ENCODE results near the gene PLA2G2D. TPM values are rescaled to one million over a fixed set of nuclear protein-coding genes. Genes with fewer than 3 reads are reported as not detected.
A peak's percentile ranks its signal among the peaks of the same experiment; 100 is the strongest.

The PLA2G2D gene
- polyA plus RNA-seq (ENCODE audit: insufficient read length in 3 of 3) = under 1 TPM in 1 of 3 donors, not detected in 2; 0.04 TPM
- long read RNA-seq, donor 1 = 0 reads
- long read RNA-seq, donor 2 = 0 reads
- long read RNA-seq, donor 3 = 0 reads
- long read RNA-seq, donor 4 = 0 reads
- long read RNA-seq, donor 5 = 0 reads
- long read RNA-seq, donor 6 = 0 reads
- long read RNA-seq, donor 7 = 0 reads
- long read RNA-seq, donor 8 = 0 reads
- long read RNA-seq, donor 9 = 0 reads
- long read RNA-seq, donor 10 = 0 reads
- long read RNA-seq, donor 11 = 0 reads
- long read RNA-seq, donor 12 = 0 reads
- long read RNA-seq, donor 13 = 0 reads
- long read RNA-seq, donor 14 = 0 reads
- long read RNA-seq, donor 15 = 0 reads
- long read RNA-seq, donor 16 = 0 reads

GRCh38 chr1:20119347-20119746 is at the start of gene PLA2G2D:
Gene PLA2G2D, minus strand, starts transcription at chr1:20119536. Its CDS starts 38 bp downstream, at chr1:20119498.
- no peak for DNase-seq

DNA sequence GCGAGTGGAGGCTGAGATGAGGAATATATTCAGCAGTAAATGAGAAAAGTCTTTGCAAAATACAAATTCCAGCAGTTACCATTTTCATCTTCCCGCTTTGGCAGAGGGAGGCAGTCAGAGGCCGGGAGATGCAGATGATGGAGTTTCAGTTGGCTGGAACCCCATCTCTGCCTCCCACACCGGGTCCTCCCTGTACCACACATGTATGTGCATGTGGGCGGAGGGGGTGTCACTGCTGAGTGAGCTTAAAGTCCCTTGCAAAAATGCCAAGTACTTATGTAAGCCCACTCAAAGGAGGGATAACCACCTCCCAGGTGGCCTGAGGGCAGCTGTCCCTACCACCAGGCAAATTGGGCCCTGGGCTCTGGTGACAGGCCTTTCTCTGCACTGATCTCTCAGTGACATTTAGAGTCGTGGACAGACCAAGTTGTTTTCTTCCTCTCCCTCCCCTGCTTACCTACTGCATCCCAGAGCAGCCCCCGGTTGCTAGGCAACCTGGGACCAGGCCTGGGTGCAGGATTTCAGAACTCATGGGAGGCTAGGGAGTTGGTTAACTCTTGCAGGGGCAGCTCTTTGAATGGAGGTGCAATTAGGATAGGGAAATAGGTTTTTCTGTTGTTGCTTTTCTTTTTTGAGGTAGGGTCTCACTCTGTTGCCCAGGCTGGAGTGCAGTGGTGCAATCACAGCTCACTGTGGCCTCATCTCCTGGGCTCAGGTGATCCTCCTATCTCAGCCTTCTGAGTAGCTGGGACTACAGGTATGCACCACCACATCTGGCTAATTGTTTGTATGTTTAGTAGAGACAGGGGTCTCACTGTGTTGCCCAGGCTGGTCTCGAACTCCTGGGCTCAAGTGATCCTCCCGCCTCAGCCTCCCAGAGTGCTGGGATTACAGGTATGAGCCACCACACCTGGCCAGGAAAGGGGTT is 49.5 kb upstream of the PLA2G2D start:
- peak; percentile 60 for DNase-seq

DNA sequence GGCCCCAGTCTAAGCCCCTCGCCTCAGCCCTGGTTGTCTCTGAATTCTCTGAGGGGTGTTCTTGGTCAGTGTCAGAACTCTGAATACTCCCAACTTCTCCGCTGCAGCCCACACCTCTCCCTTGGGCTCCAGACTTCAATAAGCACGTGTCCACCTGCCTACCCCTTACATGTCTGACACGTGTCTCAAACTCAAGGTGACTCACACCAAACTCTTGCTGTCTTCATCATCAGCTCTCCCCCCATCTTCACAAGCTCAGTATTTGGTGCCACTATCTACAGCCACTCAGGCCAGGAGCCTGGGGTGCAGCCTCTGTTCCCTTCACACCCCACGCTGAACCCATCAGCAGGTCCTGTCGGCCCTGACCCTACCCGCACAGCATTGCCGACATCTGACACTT is 47.8 kb upstream of the PLA2G2D start:
- DNase-seq = no peak

DNA sequence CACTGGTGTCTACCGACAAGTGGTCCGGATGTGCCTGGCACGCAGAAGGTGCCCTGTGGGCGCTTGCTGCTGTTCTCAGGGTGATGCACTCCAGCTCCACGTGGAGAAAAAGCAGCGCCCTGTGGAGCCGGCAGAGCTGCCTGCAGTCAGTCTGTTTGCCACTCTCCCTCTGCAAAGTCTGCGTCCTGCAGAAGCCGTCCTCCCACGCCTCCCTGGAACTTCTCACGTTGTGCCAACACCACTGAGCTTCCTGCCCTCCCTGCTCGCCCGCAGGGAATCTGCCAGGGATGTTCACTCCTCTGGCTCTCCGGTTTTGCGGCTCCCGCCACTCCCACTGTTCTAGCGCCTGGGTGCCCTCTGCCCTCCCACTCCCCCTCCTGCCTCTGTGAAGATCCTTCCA is 46.7 kb upstream of the PLA2G2D start:
- DNase-seq = peak; percentile 42

DNA sequence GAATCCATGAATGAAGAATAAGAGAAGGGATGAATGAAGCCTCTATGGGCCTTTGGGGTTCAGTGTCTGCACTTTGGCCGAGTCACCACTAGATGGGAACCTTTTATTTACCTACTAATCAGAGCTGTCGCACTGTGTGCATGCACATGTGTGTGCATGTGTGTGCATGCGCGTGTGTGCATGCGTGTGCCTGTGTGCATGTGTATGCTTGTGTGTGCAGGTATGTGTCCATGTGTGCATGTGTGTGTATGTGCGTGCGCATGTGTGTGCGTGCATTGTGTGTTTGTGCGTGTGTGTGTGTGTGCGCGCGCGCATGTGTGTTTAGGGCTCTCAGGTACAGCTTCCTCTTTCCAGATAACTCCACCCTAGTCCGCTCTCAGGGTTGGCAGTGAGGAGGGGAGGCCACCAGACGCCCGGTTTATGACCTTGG is 46.2 kb upstream of the PLA2G2D start:
- no peak for DNase-seq

GRCh38 chr1:20164694-20165202 is 45.4 kb upstream of the PLA2G2D start:
- DNase-seq = no peak

DNA sequence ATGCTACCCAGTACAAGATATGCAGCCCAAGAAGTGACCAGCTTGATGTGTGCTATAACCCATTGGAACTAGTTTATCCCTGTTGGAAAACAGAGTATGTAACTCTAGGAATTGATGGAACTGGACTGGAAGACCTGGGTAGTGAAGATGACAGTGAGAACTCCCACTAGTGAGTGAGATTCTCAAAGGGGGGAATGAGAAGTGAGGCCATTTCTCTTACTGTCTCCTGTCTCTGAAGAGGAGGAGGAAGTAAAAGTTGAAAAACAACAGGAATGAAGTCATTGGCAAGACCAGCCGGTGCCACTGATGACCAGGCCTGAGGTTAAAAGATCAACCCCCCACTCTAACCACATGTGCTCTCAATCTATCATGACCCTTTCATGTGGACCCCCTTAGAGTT is 40.7 kb upstream of the PLA2G2D start:
- DNase-seq = no peak

DNA sequence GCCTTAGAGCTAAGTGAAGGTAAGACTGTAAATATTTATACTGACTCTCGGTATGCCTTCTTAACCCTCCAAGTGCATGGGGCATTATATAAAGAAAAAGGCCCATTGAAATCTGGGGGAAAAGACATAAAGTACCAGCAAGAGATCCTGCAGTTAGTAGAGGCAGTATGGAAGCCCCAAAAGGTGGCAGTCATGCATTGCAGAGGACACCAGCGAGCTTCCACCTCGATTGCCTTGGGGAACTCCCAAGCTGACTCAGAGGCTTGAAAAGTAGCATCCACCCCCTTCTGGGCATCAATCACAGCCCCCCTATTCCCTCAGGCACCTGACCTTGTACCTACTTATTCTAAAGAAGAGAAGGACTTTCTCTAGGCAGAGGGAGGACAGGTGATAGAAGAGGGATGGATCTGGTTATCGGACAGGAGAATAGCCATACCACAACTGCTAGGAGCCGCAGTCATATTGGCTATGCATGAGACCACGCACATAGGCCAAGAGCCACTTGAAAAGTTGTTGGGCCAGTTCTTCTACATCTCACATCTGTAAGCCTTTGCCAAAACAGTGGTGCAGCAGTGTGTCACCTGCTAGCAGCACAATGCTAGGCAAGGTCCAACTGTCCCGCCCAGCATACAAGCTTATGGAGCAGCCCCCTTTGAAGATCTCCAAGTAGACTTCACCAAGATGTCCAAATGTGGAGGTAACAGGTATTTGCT is 39.2 kb upstream of the PLA2G2D start:
- DNase-seq = no peak

GRCh38 chr1:20154301-20154831 is 35.0 kb upstream of the PLA2G2D start:
- no peak for DNase-seq

DNA sequence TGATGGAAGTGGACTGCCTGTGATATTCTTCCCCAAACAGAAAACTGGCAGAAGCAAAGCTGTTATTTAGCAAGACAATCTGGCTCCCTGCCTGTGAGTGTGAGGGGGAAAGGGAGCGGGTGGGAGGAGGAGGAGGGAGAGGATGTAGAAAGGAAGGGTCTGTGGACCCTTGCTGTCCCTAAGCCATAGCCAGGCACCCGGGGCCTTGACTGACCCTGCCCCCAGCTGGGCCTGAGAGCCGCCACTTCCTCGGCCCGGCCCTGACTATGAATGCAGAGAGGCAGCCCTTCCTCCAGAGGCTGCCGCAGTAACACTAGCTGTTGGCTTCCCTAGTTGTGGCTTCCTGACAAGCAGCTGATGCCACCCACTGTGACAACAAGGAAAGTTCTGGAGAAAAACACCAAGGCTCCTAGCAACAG is 33.7 kb upstream of the PLA2G2D start:
- DNase-seq = no peak

DNA sequence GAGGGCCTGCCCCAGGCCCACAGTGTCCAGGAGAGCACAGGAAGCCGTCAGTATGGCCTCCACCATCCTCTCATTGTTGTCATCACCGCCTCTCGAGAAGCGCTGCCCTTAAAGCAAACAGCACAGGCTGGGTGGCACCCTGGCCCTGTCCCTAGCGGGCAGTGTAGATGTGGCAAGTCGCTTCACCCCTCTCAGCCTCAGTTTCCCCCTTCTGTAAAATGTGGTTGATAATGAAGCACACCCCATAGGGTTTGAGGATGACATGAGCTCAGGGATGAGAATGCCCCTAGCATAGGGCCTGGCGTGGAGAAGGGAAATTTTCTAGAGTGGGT is 33.2 kb upstream of the PLA2G2D start:
- no peak for DNase-seq

- peak; percentile 50 for DNase-seq
Observed at GRCh38 chr1:20151906-20152598, 32.7 kb upstream of the PLA2G2D start.

GRCh38 chr1:20150969-20151368 is 31.6 kb upstream of the PLA2G2D start:
- DNase-seq = no peak

- no peak for DNase-seq
Observed at GRCh38 chr1:20150326-20150705, 31.0 kb upstream of the PLA2G2D start.

GRCh38 chr1:20149601-20150325 is 30.4 kb upstream of the PLA2G2D start:
- DNase-seq = no peak

- no peak for DNase-seq
Observed at GRCh38 chr1:20148571-20149500, 29.5 kb upstream of the PLA2G2D start.

DNA sequence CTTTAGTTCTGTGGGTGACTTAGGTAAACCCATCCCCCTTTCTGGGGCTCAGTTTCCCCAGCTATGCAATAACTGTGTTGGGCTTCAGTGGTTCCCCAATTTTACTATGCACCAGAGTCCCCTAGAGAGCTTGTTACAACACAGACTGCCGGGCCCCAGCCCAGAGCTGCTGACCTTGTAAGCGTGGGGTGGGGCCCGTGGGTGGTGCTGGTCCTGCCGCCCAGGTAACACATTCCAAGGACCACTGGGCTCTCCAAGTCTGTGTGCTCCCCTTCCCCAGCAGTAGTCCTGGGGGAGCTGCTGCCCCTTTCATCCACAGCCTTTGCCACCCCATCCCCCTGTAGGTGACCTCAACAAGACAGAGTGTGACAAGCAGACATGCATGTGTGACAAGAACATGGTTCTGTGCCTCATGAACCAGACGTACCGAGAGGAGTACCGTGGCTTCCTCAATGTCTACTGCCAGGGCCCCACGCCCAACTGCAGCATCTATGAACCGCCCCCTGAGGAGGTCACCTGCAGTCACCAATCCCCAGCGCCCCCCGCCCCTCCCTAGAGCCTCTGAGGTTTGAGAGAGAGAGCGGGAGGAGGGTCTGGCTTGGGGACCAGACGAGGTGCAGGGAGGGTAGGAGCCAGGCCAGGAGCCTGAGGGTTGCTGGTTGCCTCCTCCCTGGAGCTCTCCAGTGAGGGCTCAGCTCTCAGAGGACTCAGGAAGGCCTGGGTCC is 28.7 kb upstream of the PLA2G2D start:
- DNase-seq = no peak

- DNase-seq = no peak
Observed at GRCh38 chr1:20143734-20144565, 24.6 kb upstream of the PLA2G2D start.
